ENCODE measurements around the gene FOXO1. TPM values are rescaled to one million over a fixed set of nuclear protein-coding genes. Genes with fewer than 3 reads are reported as not detected.

Gene FOXO1
- total RNA-seq, 1 donor from 2014 or later, result 7.6 TPM

DNA sequence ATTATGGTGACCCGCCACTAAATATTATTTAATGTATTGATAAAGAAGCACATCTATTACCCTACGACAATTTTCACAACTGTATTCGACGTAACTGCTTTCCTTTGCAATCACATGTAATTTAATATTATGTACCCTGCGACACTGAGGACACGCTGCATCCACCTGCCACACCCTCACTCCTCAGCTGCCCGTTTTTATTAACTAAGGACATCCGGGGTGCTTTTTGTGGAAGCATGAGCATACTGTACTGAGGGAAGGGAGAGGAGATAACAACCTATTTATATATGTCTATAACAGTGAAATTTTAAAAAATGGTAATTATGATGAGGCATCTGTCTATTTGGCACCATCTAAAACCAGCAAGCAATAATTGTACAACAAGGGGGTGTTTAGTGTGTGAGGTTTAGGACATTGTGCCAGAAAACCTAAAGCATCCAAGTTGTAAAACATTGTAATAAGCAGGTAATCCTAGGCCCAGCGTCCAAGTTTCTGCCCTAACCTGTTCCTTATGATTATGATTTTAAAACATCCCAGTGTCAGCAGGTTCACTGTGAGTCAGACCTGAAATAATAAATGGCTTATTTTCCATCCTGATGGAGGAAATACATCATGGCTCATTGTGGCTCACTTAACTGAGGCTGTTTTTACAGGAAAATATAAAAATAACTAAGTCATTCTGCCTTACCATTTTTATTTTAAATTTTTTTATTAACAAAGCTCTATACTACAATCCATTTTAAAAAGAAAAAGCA, 56.3 kb downstream of the FOXO1 start:
- Histone ChIP-seq H3K36me3 (ENCODE audit: control insufficient read depth, insufficient read depth, low read length) (no peaks in the 10 kb centered on the region), H3K4me3 (ENCODE audit: low read depth, low read length) (no peak overlapping the region), H3K27me3 (ENCODE audit: control insufficient read depth, insufficient read depth, low read length) (no peaks in the 10 kb centered on the region)
- no peak for FAIRE-seq
- TF ChIP-seq, protein P1, sequence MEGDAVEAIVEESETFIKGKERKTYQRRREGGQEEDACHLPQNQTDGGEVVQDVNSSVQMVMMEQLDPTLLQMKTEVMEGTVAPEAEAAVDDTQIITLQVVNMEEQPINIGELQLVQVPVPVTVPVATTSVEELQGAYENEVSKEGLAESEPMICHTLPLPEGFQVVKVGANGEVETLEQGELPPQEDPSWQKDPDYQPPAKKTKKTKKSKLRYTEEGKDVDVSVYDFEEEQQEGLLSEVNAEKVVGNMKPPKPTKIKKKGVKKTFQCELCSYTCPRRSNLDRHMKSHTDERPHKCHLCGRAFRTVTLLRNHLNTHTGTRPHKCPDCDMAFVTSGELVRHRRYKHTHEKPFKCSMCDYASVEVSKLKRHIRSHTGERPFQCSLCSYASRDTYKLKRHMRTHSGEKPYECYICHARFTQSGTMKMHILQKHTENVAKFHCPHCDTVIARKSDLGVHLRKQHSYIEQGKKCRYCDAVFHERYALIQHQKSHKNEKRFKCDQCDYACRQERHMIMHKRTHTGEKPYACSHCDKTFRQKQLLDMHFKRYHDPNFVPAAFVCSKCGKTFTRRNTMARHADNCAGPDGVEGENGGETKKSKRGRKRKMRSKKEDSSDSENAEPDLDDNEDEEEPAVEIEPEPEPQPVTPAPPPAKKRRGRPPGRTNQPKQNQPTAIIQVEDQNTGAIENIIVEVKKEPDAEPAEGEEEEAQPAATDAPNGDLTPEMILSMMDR (IDR thresholded peaks at IDR 0.05; ENCODE audit: insufficient read depth, low read length, severe bottlenecking), result no peak
- DNase-seq (ENCODE audit: low read depth), result peak; percentile 87

- DNase-seq (ENCODE audit: low read depth) (no peak), FAIRE-seq (no peak)
- TF ChIP-seq, protein P1 (IDR thresholded peaks at IDR 0.05; ENCODE audit: insufficient read depth, low read length, severe bottlenecking), result no peak
- no peaks in the 10 kb centered on the region for H3K27me3 ChIP-seq (ENCODE audit: control insufficient read depth, insufficient read depth, low read length)
- no peaks in the 10 kb centered on the region for H3K36me3 ChIP-seq (ENCODE audit: control insufficient read depth, insufficient read depth, low read length)
- H3K4me3 ChIP-seq (ENCODE audit: low read depth, low read length), result no peak overlapping the region
These were observed 58.1 kb downstream of the FOXO1 start for GRCh38 chr13:40608308-40608707.

DNA sequence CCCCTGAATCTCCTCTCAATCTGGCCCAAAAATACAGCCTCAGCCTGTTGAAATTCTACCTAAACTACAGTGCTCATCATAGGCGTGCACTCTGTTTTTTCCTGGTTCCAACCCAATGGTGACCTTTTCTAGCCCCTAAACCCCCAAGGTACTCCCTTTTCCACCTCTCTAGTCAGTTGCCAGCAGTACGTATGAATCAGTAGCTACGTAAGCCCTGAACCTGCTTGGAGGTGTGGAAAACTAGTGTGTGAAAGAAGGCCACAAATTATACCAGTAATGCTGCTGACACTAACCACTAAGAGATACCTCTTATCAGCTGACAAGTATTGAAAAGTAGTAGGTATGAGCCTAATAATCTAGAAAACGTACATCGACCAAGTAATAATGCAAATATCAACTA, 60.9 kb downstream of the FOXO1 start:
- DNase-seq (ENCODE audit: low read depth) (no peak), FAIRE-seq (no peak)
- H3K27me3 ChIP-seq (ENCODE audit: control insufficient read depth, insufficient read depth, low read length), result no peaks in the 10 kb centered on the region
- H3K4me3 ChIP-seq (ENCODE audit: low read depth, low read length), result no peak overlapping the region
- H3K36me3 ChIP-seq (ENCODE audit: control insufficient read depth, insufficient read depth, low read length), result no peaks in the 10 kb centered on the region
- TF ChIP-seq, protein P1 (IDR thresholded peaks at IDR 0.05; ENCODE audit: insufficient read depth, low read length, severe bottlenecking), result no peak

DNA sequence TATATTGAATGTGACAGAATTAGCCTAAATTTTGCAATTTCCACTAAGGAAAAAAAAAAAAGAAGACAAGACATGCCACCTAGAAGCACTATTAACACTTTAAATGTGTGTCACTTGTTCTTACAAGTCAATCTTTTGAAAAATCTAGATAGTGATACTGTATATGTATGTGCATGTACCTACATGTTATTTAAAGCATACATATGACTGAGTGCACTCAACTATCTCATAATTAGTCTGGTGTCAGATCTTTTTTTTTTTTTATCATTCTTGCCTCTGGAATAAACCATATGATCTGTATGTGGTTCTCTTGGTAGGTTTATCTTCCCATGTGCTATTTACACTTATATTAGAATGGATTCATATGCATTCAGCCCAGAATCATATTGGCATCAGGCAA, 62.3 kb downstream of the FOXO1 start:
- TF ChIP-seq, protein P1 (IDR thresholded peaks at IDR 0.05; ENCODE audit: insufficient read depth, low read length, severe bottlenecking), result no peak
- no peaks in the 10 kb centered on the region for H3K36me3 ChIP-seq (ENCODE audit: control insufficient read depth, insufficient read depth, low read length)
- DNase-seq (ENCODE audit: low read depth) (peak; percentile 82), FAIRE-seq (no peak)
- H3K4me3 ChIP-seq (ENCODE audit: low read depth, low read length), result no peak overlapping the region
- no peaks in the 10 kb centered on the region for H3K27me3 ChIP-seq (ENCODE audit: control insufficient read depth, insufficient read depth, low read length)

DNA sequence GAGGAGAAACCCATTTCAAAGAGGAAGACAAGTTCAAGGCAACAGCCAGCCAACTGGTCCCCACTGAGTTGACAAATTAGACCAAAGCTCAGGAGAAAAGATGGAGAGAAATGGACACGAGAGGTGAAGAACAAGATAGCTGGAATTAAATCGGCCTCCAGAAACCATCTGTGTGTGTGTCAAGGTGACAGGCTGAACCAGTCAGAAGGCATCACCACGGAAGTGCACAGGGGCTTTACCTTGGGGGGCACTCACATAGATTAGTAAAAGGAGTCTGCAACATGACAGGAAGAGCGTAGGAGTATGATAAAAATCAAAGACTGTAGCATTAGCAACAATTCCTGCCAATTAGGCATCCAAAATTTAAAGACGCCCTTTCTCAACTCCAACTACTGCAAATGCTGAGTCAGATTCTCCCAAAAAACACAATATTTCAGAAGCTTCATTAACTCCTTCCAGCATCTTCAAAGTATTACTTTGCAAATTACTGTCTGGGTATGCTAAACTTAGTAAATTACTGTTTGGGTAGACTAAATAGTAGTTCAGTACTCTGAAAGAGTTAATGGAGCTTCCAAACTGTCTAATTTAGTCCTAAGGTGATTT, 66.2 kb downstream of the FOXO1 start:
- no peak for FAIRE-seq

More for the DNA sequence above, 66.2 kb downstream of the FOXO1 start:
- TF ChIP-seq, protein P1 (IDR thresholded peaks at IDR 0.05; ENCODE audit: insufficient read depth, low read length, severe bottlenecking), result no peak
- Histone ChIP-seq H3K36me3 (ENCODE audit: control insufficient read depth, insufficient read depth, low read length) (no peaks in the 10 kb centered on the region), H3K27me3 (ENCODE audit: control insufficient read depth, insufficient read depth, low read length) (no peaks in the 10 kb centered on the region), H3K4me3 (ENCODE audit: low read depth, low read length) (no peak overlapping the region)
- DNase-seq (ENCODE audit: low read depth), result no peak

Data from bronchial epithelial cell (primary cell).